Measurements from ENCODE around the gene MICU1. TPM values are rescaled to one million over a fixed set of nuclear protein-coding genes. Genes with fewer than 3 reads are reported as not detected.

The MICU1 gene
- total and polyA plus RNA-seq, 2 donors from 2014 or later, result 46.3 to 89.9 TPM

DNA sequence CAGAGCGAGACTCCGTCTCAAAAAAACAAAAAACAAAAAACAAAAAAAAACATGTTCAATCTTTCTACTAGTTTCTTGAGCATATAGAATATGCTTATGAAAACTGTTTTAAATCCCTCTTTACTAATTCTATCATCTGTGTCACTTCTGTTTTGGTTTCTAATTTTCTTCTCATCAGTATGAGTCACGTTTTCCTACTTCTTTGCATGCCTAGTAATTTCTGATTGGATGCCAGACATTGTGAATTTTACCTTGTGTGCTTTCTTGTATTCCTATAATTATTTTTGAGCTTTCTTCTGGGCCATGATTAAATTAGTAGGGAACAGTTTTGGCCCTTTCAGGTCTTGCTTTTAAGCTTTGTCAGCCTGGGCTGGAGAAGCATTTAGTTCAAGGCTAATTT, 9.9 kb downstream of the MICU1 start:
- Histone ChIP-seq H3K36me3 (ENCODE audit: control insufficient read depth in 2 of 3, insufficient read depth in 3 of 3, low read length in 3 of 3) (no peaks in the 10 kb centered on the region), H3K27ac (ENCODE audit: low read depth in 2 of 2, low read length in 2 of 2) (no peak overlapping the region), H3K9ac (ENCODE audit: low read length in 3 of 3) (no peak overlapping the region), H3K4me1 (ENCODE audit: control insufficient read depth in 2 of 3, insufficient read depth in 2 of 3, low read depth in 1 of 3, low read length in 3 of 3) (no peaks in the 10 kb centered on the region), H3K27me3 (ENCODE audit: control insufficient read depth, insufficient read depth, low read length) (no peaks in the 10 kb centered on the region), H3K9me3 (ENCODE audit: control insufficient read depth in 2 of 3, insufficient read depth in 1 of 3, low read length in 3 of 3) (no peaks in the 10 kb centered on the region), H3K4me3 (ENCODE audit: low read length in 3 of 3) (no peak overlapping the region)
- TF ChIP-seq, protein P1, sequence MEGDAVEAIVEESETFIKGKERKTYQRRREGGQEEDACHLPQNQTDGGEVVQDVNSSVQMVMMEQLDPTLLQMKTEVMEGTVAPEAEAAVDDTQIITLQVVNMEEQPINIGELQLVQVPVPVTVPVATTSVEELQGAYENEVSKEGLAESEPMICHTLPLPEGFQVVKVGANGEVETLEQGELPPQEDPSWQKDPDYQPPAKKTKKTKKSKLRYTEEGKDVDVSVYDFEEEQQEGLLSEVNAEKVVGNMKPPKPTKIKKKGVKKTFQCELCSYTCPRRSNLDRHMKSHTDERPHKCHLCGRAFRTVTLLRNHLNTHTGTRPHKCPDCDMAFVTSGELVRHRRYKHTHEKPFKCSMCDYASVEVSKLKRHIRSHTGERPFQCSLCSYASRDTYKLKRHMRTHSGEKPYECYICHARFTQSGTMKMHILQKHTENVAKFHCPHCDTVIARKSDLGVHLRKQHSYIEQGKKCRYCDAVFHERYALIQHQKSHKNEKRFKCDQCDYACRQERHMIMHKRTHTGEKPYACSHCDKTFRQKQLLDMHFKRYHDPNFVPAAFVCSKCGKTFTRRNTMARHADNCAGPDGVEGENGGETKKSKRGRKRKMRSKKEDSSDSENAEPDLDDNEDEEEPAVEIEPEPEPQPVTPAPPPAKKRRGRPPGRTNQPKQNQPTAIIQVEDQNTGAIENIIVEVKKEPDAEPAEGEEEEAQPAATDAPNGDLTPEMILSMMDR (IDR thresholded peaks at IDR 0.05; ENCODE audit: borderline replicate concordance, extremely low read depth, insufficient read depth), result no peak
- intact Hi-C loops (cut with DNase I), result no loop called here
- DNase-seq, result no peak
- no peak for FAIRE-seq

DNA sequence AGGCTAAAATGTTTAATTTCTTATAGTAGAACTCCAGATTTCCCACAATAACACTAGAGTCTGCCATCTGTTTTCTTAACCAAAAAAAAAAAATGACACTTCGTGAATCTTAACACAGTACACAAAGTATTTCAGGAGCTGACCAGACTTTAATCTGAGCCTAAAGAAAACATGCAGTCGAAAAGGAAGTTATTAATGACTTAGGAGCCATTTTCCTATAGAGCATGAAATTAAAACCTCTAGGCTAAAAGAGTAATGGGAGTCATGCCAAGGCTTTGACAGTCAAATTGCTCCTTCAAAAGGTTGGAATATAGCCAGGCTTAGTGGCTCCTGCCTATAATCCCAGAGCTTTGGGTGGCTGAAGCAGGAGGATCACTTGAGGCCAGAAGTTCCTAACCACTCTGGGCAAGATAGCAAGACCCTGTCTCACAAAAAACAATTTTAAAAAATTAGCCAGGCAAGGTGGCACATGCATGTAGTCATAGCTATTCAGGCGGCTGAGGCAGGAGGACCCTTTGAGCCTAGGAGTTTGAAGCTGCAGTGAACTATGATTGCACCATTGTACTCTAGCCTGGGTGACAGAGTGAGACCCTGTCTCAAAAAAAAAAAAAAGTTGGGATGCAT, 13.6 kb downstream of the MICU1 start:
- intact Hi-C loops (cut with DNase I), result no loop called here

DNA sequence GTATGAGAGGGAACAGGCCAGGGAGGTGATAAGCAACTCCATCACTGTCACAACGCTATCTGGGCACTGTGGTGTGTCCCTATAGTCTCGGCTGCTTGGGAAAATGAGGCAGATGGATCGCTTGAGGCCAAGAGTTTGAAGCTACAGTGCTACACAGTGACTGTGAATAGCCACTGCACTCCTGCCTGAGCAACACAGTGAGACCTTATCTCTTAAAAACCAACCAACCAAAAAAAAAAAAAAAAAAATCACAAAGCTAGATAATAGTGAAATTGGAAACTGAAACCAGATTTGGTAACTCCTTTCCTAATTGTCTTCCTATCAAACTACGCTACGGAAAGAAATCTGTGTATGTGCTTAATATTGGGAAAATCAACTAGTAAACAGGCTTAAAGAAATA, 14.1 kb downstream of the MICU1 start:
- Histone ChIP-seq H3K27ac (ENCODE audit: low read depth in 2 of 2, low read length in 2 of 2) (peak overlapping the region; percentile 41 to 55), H3K4me3 (ENCODE audit: low read length in 3 of 3) (peak overlapping the region in 2 of 3 donors; percentile 25 to 42)
- TF ChIP-seq, protein P1 (IDR thresholded peaks at IDR 0.05; ENCODE audit: borderline replicate concordance, extremely low read depth, insufficient read depth), result no peak

More for the DNA sequence above, 13.6 kb downstream of the MICU1 start:
- no peaks in the 10 kb centered on the region for H3K4me1 ChIP-seq (ENCODE audit: control insufficient read depth in 2 of 3, insufficient read depth in 2 of 3, low read depth in 1 of 3, low read length in 3 of 3)
- H3K27ac ChIP-seq (ENCODE audit: low read depth in 2 of 2, low read length in 2 of 2), result peak overlapping the region in 1 of 2 donors; percentile 48
- no peaks in the 10 kb centered on the region for H3K27me3 ChIP-seq (ENCODE audit: control insufficient read depth, insufficient read depth, low read length)
- H3K9ac ChIP-seq (ENCODE audit: low read length in 3 of 3), result no peak overlapping the region
- DNase-seq, result peak in 3 of 5 donors; percentile 19 to 76 (median 73)
- peak overlapping the region in 2 of 3 donors; percentile 25 to 42 for H3K4me3 ChIP-seq (ENCODE audit: low read length in 3 of 3)
- H3K36me3 ChIP-seq (ENCODE audit: control insufficient read depth in 2 of 3, insufficient read depth in 3 of 3, low read length in 3 of 3), result no peaks in the 10 kb centered on the region
- no peak for FAIRE-seq
- TF ChIP-seq, protein P1 (IDR thresholded peaks at IDR 0.05; ENCODE audit: borderline replicate concordance, extremely low read depth, insufficient read depth), result no peak
- H3K9me3 ChIP-seq (ENCODE audit: control insufficient read depth in 2 of 3, insufficient read depth in 1 of 3, low read length in 3 of 3), result no peaks in the 10 kb centered on the region

More for the DNA sequence above, 14.1 kb downstream of the MICU1 start:
- Histone ChIP-seq H3K36me3 (ENCODE audit: control insufficient read depth in 2 of 3, insufficient read depth in 3 of 3, low read length in 3 of 3) (no peaks in the 10 kb centered on the region), H3K4me1 (ENCODE audit: control insufficient read depth in 2 of 3, insufficient read depth in 2 of 3, low read depth in 1 of 3, low read length in 3 of 3) (no peaks in the 10 kb centered on the region), H3K9me3 (ENCODE audit: control insufficient read depth in 2 of 3, insufficient read depth in 1 of 3, low read length in 3 of 3) (no peaks in the 10 kb centered on the region), H3K9ac (ENCODE audit: low read length in 3 of 3) (peak overlapping the region in 1 of 3 donors; percentile 59), H3K27me3 (ENCODE audit: control insufficient read depth, insufficient read depth, low read length) (no peaks in the 10 kb centered on the region)
- DNase-seq (peak in 2 of 5 donors; percentile 29 to 39), FAIRE-seq (no peak)
- intact Hi-C loops (cut with DNase I), result no loop called here

Measured in kidney (tissue), 14 donors.